ENCODE data around the gene STUB1. TPM values are rescaled to one million over a fixed set of nuclear protein-coding genes. Genes with fewer than 3 reads are reported as not detected.

STUB1 gene
- total RNA-seq, 1 donor from 2014 or later, result 126 TPM

DNA sequence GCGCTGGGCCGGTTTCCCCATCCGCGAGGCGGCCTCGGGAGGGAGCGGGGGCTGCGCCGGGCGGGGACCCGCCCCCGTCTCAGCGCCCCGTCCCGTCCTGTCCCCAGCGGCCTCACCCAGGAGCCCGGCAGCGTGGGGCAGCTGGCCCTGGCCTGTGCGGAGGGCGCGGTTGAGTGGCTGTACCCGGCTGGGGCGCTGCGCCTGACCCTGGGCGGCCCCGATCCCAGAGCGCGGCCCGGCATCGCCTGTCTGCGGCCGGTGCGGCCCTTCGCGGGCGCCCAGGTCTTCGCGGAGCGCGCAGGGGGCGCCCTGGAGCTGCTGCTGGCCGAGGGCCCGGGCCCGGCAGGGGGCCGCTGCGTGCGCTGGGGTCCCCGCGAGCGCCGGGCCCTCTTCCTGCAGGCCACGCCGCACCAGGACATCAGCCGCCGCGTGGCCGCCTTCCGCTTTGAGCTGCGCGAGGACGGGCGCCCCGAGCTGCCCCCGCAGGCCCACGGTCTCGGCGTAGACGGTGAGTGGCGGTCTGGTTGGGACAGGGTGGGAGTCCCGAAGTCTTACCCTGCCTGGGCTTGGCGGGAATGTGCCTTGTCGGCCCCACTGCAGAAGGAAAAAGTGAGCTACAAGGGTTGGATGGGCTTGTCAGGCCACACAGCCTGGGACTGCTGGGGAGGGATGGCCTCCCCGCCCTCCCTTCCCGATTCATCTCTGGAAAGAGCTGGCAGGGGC, 35.4 kb downstream of the STUB1 start:
- ATAC-seq (ENCODE audit: poor library complexity) (no peak), DNase-seq (no peak)
- intact Hi-C loops (cut with DNase I), result loop anchor here (2.0 kb wide), 1 partner anchor 69 kb away; no protein-coding TSS in a partner anchor

- intact Hi-C loops (cut with DNase I), result no loop called here
- ATAC-seq (ENCODE audit: poor library complexity), result no peak
- DNase-seq, result no peak
These were observed 36.0 kb downstream of the STUB1 start for GRCh38 chr16:716200-716568.

- ATAC-seq (ENCODE audit: poor library complexity), result no peak
- intact Hi-C loops (cut with DNase I), result no loop called here
- DNase-seq, result no peak
These were observed 36.6 kb downstream of the STUB1 start for GRCh38 chr16:716768-717325.

DNA sequence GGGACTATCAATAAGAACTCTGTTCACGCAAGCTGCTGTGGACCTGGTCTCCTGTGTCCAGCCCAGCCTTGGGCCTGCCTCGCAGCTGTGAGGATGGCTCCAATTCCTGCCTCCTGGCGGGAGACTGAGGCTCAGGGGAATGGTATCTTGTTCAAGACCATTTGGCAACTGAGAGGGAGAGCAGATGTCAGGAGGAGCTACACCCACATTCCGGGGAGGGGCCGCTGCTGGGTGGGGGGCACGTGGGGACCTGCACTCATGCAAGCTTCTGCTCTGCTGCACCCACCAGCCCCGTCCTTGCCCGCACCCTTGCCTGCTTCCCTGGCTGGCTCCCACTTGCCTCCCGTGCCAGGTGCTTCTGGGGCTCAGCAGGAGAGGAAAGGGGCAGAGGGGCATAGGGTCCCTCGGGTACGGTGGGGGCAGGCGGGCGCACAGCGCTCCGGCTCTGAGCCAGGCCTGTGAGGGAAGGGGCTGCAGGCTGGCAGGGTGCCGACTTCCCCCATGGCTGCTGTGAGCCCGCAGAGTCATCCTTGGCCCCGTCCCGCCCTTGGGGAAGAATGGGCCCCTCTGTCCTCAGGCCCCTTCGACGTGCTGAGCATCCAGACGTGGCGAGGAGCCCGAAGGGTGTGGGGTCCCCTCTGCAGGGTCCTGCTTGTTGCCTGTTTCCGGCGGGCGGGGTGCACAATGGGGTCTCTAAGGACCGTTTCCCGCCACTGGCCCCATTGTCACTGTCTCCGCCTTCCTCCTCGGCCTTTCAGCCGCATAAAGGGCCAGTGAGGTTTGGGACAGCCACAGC, 37.4 kb downstream of the STUB1 start:
- intact Hi-C loops (cut with DNase I), result no loop called here
- no peak for ATAC-seq (ENCODE audit: poor library complexity)
- no peak for DNase-seq

DNA sequence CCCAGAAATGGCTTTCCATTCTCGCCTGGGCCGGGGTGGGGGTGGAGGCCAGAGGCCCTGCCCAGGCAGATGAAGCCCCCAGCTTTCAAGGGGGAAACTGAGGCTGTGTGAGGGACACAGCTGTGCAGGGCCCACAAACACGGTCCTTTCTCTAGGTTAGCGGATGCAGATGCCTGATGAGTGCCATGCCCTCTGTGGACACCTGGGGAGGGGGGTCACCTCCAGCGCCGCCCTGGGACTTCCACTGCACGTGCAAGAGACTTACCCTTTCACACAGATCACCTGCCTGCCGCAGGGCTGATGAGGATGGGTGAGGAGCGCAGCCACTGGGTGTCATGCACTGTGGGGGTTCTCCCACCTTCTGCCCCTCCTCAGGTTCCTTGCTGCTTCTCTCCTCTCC, 38.2 kb downstream of the STUB1 start:
- no peak for DNase-seq
- ATAC-seq (ENCODE audit: poor library complexity), result no peak
- intact Hi-C loops (cut with DNase I), result no loop called here

DNA sequence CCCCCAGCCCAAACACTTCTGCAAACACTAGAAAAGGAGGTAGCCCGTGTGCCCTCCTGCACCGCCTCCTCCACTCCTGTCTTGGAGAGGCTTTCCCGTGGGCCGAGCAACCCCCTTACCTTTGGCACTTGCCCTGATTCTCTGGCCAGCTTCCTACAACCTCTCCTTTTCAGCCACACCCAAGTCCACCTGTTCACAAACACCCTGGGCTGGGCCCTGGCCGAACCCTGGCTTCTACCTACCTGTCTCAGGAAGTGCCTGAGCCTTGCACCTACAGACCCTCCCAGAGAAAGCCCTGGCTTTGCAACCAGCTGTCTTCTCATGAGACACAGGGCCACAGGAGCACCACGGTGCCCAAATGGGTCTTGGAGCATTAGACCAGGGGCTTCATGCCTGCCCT, 38.7 kb downstream of the STUB1 start:
- no peak for DNase-seq
- intact Hi-C loops (cut with DNase I), result no loop called here
- no peak for ATAC-seq (ENCODE audit: poor library complexity)

DNA sequence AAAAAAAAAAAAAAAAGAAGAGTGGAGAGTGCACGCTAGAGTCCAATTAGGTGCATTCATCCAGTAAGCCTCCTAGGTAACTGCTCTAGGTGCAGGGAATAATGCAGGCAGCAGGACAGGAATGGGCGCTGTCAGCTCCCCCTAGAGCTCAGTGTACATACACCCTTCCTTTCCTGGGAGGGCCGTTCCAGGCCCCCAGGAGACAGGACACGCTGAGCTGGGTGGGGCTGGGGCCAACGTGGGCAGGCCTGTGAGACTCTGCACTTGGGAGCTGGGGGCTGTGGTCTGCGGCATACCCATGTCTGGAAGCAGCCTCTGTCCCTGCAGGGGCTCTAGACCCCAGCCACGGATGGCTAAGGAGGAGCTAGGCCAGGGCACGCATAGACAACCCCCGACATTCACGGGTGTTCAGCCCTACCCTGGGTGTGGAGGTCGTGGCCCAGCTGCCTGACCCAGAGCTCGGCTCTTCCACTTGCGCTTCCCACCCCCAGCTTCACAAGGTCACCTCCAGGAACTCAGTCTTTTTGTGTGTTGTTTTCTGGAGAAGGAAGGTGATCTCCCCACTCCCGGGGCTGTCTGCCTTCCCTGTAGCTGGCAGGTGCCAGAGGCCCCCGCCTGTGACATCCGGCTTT, 39.7 kb downstream of the STUB1 start:
- ATAC-seq (ENCODE audit: poor library complexity) (no peak), DNase-seq (no peak)
- intact Hi-C loops (cut with DNase I), result no loop called here

- ATAC-seq (ENCODE audit: poor library complexity) (peak; percentile 50), DNase-seq (no peak)
- intact Hi-C loops (cut with DNase I), result no loop called here
These were observed 40.3 kb downstream of the STUB1 start for GRCh38 chr16:720447-720989.

GRCh38 chr16:720990-721764, 41.0 kb downstream of the STUB1 start, which contains the start of gene ANTKMT:
Gene ANTKMT, plus strand, starts transcription at chr16:721146. Its CDS starts 129 bp downstream, at chr16:721275.
- ATAC-seq (ENCODE audit: poor library complexity), result peak; percentile 90
- intact Hi-C loops (cut with DNase I), result no loop called here

GRCh38 chr16:721765-722540, 41.7 kb downstream of the STUB1 start:
- ATAC-seq (ENCODE audit: poor library complexity) (no peak), DNase-seq (no peak)
- intact Hi-C loops (cut with DNase I), result no loop called here

More at GRCh38 chr16:720990-721764, 41.0 kb downstream of the STUB1 start, which contains the start of gene ANTKMT:
- peak; percentile 86 for DNase-seq

DNA sequence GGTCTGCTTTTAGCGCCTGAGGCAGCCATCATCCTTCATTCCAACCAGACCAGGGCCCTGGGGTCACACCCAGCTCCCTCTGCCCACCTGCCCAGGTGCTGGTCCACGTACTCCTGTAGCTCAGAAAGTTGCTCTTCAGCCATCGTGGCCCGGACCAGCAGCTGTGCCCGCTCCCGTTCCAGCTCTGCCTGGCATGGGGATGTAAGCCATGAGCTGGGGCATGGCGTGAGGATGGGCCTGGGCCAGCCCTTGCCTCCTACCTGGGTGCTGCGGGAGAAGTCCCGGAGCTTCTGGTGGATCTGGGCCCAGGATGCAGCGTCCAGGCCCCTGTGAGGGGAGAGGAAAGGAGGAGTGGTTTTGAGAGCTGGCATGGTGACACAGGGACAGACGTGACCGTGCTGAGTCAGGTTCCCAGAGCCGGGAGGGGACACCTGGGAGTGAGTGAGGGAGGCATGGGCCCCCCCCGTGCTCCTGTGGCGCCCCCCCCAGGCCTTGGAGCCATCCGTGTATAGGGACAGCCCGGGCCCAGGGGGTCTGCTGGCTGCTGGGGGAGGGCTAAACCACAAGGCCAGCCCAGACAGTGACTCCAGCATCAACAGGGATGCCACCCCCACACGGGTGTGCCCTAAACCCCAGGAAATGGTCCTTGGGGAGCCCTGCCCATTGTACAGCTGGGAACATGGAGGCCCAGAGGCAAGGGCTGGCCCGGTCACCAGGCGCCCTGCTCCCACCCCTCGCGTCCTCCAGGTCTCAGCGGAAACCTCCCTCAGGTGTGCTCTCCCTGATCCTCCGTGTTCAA, 42.8 kb downstream of the STUB1 start:
- intact Hi-C loops (cut with DNase I), result no loop called here
- ATAC-seq (ENCODE audit: poor library complexity), result no peak
- no peak for DNase-seq

DNA sequence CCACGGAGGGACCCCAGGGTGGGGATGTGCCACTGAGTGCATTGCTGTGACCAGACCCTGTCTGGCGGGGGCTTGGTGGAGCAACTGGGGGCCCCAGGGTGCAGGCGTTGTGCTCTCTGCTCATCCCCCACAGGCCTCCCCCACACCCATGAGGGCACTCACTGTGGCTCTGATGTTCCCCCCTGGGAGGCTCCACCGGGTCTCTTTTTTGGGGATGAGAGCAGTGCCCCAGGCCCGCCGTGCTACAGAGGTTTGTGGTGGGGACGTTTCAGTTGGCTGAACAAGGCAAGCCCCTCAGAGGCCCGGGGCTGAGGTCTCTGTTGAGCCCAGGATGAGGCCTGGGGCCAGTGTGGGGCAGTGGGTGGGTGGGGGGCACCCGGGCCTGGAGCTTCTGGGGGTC, 43.5 kb downstream of the STUB1 start:
- intact Hi-C loops (cut with DNase I), result no loop called here
- no peak for ATAC-seq (ENCODE audit: poor library complexity)
- no peak for DNase-seq

DNA sequence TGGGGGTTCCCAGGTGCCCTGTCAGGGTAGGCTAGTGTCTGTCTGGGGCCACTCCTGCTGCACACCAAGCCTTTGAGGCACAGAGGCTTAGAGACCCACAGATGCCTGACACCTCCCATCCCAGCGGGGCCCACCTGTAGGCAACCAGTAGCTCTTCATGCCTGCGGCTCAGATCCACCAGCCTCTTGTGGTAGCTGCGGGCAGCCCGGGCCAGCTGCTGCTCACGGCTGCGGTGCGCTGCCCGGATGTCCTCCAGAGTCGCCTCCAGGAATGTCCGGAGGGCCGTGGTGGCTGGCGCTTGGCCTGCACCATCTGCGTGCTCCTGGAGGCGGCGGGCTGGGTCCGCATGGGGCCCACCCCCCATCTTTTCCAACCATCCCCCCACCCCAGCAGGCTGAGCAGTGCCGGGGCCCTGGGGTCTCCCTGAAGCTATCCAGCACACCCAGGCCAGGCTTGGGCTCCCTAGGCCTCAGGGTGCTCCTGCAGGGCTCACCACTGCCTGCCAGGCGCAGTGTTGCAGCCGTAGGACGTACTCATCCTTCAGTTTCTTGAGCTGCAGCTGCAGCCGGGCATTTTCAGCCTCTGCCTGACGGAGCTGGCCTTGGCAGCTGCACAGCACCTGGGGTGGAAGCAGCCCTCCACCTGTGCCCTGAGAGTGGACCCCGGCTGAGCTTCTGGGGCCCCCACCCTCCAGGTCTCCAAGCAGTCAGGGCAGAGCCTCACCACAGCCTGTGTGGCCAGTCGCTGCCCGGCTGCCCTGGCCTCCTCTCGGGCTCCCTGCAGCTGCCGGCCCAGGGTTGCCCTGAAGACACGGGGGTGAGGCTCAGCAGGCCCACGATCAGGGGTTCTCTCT, 44.2 kb downstream of the STUB1 start:
- DNase-seq (no peak), ATAC-seq (ENCODE audit: poor library complexity) (no peak)
- intact Hi-C loops (cut with DNase I), result no loop called here

DNA sequence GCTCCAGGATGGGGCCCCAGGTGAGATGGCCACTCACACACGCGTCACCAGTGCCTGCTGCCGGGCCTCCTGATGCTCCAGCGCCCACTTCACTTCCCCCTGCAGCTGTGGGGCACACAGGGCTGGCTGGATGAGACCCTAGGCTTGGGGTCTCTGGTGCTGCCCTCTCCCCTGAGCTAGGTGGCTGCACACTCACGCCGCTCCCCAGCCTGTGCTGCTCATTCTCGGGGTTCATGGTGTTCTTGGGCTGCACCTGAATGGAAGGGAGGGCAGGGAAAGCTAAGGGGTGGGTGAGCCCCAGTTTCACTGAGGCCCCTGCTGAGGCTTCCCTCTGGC, 44.8 kb downstream of the STUB1 start:
- intact Hi-C loops (cut with DNase I), result no loop called here
- DNase-seq, result no peak
- ATAC-seq (ENCODE audit: poor library complexity), result no peak

DNA sequence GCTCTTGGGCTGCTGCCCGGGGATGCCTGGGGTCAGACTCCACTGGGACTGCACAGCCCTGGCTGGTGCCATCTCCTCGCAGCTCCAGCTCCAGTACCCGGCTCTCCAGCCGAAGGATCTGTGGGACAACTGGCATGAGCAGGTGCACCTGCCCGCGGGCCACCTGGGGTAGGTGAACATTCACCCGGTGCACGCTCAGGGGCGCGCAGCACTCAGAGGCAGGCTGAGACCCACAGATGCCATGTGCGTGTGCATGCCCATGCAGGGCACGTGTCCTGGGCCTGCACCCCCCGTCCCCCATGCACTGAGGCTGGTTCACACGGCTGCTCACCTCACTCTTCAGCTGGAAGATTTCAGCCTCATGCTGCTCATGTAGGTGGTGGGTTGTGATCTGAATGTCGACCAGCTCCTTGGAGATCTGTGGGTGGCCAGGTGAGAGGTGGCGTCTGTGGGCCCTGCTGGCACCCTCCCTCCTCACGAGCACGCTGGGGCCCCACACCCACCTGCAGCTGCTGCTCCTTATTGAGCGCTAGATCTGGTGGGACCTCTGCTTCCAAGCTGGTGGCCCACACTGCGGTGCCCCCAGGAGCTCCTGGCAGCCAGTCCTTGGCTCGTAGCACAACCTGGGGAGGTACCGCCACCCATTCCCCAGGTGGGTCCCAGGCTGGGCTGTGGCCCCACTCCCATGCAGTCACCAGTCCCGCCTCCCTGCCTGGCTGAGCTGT, 45.4 kb downstream of the STUB1 start:
- ATAC-seq (ENCODE audit: poor library complexity) (no peak), DNase-seq (no peak)
- intact Hi-C loops (cut with DNase I), result no loop called here

GRCh38 chr16:726188-726437, 45.9 kb downstream of the STUB1 start:
- intact Hi-C loops (cut with DNase I), result no loop called here
- no peak for DNase-seq
- ATAC-seq (ENCODE audit: poor library complexity), result no peak

Measured in Right ventricle myocardium superior (tissue), 1 donor.